DMS114 treated with DMSO at 0.1 percent for 48 hours (cell line): ENCODE data around the gene THOC5.
"Not testable (repeated sequence)": the region's sequence is repeated elsewhere in the genome, so short reads cannot be mapped to it uniquely, and the experiment has no call there.

Experiments used
- DNase-seq: peaks from one replicate; lab custom pipeline; 2025; ENCODE audit not compliant: unreplicated experiment; lab: John Stamatoyannopoulos, UW

THOC5 gene

DNA sequence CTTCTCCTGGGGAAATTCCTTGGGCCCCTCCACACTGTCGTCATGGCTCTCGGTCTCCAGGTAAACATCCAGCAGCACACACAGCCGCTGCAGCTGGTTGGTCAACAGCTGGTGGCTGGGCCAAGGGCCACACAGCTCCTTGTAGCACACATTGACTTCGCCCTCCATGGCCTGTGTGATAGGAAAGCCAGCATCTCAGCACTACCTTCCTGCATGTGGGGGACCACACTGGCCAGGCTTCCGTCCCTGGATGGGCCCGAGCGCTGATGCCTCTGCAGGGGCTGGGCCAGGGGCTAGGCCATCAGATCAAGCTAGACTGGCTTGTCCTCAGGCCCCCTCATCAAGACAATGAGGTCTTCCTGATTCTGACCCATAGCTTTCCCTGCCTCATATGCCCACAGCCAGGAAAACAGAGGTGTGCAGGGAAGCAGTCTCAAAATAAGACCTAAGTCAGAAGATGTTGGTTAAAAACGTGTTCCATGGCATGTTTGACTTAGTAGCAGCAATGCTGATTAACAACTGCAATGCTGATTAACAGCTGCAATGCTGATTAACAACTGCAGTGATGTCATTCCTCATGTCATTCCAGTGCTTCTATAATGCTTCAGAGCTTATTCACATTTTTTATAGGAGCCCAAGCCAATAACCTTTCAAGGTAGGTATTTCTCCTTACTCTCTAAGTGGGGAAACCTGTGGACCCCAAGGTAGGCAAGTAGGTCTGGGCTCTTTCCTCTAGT is 42.3 kb downstream of the THOC5 start:
- DNase-seq: no peak

DNA sequence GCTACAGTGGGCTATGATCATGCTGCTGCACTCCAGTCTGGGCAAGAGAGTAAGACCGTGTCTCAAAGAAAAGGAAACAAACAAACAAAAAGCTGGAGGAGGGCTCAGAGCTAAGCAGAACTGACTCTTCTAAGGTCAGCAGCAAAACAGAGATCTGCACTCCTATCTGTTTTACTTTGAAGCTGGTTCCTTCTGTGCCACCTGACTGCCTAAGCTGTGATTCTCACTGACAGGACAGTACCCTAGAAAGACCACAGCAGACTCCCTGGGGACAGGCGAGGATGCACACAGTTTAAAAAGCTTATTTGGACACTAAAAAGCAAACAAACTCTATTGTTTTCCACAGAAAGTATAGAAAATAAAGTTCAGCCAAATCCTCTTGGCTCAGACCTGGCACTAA is 43.0 kb downstream of the THOC5 start:
- DNase-seq: no peak

DNA sequence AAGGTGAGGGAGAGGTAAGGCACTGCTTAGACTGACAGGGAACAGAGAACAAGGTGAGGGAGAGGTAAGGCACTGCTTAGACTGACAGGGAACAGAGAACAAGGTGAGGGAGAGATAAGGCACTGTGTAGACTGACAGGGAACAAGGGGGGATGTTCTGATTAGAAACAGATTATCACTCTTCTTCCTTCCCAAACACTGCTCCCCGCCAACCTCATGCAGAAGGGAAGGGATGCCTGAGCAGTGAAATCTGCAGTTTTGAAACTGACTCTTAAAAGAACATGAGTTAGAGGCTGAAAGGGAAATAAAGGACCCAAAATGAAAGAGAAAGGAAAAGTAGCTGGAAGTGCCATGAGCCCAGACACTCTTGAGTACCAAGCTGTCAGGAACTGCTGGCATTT is 43.7 kb downstream of the THOC5 start:
- DNase-seq: no peak

DNA sequence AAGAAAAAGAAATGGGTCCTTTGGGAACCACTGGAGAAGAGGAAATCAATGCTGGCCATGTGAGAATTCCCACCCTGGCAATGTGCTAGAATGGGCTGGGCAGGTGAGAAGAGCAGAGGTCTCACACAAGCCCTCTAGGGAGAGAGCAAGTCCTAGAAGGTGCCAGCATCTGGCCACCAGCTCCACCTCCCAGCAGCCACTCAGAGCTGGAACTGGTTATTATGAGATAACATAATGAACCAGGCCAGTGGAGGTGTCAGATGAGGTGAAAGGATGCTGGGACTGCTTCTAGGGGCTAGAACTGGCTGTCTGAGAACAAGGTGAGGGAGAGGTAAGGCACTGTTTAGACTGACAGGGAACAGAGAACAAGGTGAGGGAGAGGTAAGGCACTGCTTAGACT is 44.3 kb downstream of the THOC5 start:
- no peak for DNase-seq

DNA sequence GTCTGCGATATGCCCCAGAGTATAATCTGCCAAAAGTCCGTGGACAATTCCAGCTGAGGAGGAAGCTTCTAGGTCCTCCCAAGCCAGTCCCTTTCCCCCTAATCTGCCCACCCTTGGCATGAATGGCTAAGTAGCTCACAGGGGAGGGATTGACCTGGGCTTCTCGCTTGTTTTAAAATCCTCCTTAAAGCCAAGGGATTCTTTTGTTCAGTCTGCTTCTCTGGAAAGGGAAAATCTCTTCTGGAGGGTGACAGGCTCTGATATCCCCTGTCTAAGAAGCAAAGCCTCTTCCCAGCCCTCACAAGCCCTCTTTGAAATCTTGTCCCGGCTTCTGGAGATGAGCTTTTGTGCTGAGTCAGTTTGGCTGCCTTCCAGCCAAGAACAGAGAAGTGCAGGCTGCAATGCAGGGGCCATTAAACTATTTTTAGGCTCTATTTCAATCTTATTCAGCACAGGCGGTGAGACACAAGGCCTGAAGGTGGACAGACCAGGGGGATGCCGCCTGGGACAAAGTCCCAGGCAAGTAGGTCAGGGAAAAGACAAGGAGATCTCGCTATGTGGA is 49.7 kb downstream of the THOC5 start:
- no peak for DNase-seq

DNA sequence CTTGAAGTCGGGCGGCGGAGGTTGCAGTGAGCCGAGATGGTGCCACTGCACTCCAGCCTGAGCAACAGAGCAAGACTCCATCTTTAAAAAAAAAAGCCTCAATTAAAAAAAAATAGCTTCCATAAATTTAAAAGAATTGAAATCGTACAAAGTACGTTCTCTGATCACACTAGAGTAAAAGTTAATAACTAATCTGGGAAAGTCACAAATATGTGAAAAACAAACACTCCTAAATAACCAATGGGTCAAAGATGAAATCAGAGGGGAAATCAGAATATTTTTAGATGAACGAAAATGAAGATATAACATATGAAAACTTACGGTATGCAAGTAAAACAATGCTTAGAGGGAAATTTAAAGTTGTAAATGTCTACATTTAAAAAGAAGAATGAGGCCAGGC is 53.7 kb downstream of the THOC5 start:
- DNase-seq: no peak

DNA sequence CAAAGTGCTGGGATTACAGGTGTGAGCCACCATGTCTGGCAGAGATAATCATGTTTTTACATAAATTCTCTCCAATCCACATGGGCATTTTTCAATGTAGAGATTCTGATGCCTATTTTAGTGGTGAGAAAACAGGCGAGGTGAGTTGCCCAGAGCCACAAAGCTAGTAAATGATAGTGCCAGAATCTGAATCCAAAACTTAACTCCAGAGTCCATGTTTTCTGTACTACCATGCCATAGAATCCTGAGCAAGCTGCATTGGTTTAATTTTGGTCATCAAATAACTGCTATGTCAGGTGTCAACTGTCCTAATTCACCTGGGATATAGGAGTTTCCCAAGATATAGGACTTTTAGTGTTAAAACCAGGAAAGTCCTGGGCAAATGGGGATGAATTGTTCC is 59.9 kb downstream of the THOC5 start:
- DNase-seq: no peak

DNA sequence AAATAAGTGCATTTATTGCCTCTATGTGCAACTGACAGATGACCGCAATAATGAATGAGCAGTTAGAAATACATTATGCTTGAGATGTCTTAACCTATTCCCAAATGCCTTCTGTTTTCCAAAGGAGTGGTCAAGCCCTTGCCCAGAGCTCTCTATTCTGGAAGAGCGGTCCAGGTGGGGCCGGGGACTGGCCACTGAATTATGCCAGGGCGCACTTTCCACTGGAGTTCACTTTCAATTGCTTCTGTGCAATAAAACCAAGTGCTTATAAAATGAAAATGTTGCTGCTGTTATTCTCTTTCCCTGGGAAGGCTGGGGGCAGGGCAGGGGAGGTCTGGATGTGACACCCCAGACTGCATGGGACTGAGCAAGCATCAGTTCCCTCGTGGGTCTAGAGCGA is 62.5 kb downstream of the THOC5 start:
- no peak for DNase-seq

DNA sequence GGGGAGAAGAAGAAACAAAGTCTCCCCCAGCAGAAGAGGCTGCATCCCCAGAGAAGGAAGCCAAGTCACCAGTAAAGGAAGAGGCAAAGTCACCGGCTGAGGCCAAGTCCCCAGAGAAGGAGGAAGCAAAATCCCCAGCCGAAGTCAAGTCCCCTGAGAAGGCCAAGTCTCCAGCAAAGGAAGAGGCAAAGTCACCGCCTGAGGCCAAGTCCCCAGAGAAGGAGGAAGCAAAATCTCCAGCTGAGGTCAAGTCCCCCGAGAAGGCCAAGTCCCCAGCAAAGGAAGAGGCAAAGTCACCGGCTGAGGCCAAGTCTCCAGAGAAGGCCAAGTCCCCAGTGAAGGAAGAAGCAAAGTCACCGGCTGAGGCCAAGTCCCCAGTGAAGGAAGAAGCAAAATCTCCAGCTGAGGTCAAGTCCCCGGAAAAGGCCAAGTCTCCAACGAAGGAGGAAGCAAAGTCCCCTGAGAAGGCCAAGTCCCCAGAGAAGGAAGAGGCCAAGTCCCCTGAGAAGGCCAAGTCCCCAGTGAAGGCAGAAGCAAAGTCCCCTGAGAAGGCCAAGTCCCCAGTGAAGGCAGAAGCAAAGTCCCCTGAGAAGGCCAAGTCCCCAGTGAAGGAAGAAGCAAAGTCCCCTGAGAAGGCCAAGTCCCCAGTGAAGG is 64.3 kb downstream of the THOC5 start:
- not testable (repeated sequence) for DNase-seq

DNA sequence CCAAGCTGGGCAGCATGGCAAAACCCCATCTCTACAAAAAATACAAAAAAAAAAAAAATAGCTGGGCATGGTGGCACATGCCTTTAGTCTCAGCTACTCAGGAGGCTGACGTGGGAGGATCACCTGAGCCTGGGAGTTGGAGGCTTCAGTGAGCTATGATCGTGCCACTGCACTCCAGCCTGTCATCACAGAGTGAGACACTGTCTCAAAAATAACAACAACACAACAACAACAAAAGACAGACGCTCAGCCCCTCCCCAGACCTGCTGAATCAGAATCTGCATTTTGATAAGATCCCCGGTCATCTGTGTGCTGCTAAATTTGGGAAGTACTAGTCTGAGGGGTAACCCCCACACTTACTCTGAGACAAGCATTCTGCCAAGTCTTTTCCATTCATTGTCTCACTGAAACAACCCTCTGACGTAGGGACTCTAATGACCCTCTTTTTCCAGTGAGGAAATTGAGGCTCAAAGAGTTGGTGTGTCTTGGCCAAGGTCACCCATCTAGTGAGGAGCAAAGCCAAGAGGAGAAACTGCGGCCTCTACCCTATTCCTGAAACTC is 66.1 kb downstream of the THOC5 start:
- no peak for DNase-seq

DNA sequence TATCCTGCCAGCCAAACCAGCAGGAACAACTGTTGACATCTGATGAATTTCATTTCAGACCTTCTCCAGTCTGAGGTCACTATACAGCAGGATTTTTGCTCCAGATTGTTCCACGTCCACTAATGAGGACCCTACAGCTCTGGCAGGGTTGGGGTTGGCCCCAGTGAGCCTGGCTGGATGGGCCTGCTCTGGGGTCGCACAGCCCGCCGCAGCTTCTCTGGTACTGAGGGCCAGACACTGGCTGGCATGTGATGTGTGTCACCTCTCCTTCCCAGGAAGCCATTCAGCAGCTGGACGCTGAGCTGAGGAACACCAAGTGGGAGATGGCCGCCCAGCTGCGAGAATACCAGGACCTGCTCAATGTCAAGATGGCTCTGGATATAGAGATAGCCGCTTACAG is 68.1 kb downstream of the THOC5 start:
- no peak for DNase-seq

DNA sequence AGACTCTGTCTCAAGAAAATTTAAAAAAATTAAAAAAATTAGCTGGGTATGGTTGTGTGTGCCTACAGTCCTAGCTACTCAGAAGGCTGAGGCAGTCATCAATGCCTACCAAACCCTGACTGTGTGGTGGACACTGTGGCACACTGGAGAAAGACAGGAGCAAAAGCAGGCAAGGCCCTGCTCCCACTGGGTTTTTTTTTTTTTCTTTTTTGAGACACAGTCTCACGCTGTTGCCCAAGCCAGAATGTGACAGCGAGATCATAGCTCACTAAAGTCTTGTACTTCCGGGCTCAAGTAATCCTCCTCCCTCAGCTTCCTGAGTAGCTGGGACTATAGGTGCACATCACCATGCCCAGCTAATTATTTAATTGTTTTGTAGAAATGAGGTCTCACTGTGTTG is 68.9 kb downstream of the THOC5 start:
- DNase-seq: no peak

DNA sequence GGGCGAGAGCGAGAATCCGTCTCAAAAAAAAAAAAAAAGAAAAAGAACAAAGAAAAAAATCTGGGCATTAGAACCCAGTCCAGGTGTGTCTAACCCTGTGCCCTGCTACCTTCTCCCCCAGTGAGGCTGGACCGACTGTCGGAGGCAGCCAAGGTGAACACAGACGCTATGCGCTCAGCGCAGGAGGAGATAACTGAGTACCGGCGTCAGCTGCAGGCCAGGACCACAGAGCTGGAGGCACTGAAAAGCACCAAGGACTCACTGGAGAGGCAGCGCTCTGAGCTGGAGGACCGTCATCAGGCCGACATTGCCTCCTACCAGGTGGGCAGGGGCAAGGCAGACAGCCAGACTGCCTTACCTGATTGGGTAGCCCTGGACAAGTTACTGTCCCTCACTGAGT is 70.3 kb downstream of the THOC5 start:
- DNase-seq: no peak

DNA sequence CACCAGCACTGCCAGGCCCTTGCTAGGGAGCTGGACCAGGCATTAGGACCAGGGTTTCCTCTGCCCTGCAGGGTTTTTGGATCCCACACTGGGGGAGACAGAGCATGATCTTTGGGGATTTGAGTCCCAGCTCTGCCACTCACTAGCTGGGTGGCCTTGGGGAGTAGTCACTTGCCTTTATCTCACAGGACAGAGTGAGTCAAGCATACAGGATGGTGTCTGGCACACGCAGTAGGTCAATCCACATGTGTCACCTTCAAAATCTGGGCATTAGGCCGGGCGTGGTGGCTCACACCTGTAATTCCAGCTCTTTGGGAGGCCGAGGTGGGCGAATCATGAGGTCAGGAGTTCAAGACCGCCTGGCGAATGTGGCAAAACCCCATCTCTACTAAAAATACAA is 70.8 kb downstream of the THOC5 start:
- no peak for DNase-seq

DNA sequence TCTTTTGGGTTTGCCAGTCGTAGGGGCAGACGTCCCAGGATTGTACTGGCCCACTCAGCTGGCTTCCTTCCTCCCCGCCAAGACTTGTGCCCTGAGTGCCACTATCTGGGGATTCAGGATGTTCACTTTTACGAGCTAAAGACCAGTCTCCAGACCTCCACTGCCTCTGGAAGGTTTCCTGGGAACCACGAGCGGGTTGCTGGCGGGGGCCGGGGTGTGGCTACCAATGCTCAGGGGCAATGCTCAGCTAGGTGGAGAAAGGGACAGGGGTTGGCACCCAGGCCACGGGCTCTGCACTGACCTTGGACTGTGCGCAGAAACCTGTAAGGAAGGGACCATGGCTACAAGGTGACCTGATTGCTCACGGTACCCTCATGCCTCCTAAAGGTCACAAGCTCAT is 71.3 kb downstream of the THOC5 start:
- no peak for DNase-seq

DNA sequence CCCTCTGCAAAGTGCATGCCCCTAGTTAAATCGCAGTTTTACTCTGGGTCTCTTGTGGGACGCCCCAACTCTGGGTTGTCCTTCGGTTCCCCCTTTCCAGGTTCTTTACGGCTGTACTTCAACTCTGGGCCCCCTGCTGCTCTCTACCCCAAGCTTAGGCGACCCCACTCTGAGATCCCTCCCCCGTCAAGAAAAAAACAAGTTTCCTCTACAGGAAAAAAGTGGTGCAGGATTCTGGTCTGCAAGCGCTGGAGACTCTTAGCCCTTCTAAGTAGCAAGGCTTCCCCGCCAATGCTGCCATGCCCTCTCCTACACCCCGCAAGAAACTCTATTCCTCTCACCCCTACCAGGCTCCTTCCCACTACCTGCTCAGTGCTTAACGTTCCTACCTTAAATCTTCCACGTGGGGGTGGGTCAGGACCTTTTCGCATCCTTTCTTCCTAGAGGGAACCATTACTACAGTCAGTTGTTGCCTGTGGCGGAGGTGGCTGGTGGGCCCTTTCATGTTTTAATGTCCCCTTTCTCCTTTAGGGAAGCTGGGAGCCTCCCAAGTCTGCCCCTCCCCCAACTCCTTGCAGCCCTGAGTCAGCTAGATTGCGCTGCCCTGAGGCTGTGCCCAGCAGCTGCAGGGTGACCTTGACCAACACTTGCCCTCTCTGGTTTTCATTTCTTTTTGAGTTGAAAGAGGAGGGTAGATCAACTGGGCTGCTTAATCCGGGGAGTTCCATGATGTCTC is 72.1 kb downstream of the THOC5 start:
- no peak for DNase-seq

DNA sequence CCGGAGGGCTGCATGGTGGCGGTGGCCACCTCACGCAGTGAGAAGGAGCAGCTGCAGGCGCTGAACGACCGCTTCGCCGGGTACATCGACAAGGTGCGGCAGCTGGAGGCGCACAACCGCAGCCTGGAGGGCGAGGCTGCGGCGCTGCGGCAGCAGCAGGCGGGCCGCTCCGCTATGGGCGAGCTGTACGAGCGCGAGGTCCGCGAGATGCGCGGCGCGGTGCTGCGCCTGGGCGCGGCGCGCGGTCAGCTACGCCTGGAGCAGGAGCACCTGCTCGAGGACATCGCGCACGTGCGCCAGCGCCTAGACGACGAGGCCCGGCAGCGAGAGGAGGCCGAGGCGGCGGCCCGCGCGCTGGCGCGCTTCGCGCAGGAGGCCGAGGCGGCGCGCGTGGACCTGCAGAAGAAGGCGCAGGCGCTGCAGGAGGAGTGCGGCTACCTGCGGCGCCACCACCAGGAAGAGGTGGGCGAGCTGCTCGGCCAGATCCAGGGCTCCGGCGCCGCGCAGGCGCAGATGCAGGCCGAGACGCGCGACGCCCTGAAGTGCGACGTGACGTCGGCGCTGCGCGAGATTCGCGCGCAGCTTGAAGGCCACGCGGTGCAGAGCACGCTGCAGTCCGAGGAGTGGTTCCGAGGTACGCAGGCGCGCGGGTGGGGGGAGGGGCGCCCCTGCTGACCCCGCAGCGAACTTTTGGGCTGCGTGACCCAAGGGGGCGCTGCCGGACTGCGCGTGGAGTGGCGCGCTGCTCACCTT is 72.9 kb downstream of the THOC5 start:
- DNase-seq: peak; percentile 59

DNA sequence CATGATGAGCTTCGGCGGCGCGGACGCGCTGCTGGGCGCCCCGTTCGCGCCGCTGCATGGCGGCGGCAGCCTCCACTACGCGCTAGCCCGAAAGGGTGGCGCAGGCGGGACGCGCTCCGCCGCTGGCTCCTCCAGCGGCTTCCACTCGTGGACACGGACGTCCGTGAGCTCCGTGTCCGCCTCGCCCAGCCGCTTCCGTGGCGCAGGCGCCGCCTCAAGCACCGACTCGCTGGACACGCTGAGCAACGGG is 73.4 kb downstream of the THOC5 start:
- DNase-seq: no peak

DNA sequence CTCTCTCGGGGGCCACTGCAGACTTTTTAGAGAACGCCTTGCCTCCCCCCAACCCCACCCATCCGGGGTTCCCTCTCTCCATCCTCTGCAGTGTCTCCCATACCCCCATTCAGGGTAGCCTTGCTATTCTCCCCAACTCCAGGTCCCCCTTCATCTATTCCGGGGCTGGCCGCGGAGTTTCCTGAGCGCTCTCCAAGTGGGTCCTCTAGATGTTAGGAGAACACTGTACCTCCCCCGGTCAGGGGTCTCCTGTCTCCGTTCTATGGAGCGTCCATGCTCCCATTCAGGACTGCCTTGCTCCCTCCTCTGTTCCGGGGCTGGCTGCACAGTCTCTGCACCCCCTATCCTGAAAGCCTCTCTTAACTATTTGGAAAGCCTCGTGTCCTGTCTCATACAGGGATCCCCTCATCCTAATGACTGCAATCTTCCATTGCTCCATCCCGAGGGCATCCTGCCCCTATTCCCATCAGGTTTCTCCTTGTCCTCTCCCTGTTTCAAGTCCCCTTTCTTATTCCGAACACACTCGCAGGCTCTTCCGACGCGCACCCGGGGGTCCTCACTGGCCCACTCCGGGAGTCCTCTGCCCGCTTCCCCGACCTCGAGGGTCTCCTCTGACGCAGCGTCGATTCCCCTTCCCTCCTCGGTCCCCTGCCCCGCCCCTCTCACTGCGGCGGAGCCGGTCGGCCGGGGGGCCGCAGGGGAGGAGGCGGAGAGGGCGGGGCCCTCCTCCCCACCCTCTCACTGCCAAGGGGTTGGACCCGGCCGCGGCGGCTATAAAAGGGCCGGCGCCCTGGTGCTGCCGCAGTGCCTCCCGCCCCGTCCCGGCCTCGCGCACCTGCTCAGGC is 73.9 kb downstream of the THOC5 start, which contains the start of gene NEFH:
TSS of gene NEFH (plus strand) at position 802 of the 845 bp plus-strand sequence. CDS start 45 bp downstream, outside the sequence.
- no peak for DNase-seq
